AG09309 (cell line): ENCODE results near the gene DGKH.

Source experiments
- DNase-seq: peaks from one replicate; pipeline ENCODE4 v3.0.0-alpha.2; 2010; ENCODE audit warnings: low read depth
- H3K4me3 ChIP-seq: 2 replicates; pipeline ENCODE4 v1.5.1; 2011; ENCODE audit warnings: mild to moderate bottlenecking, low read depth, low read length, moderate library complexity; ENCODE audit not compliant: control insufficient read depth
- CTCF ChIP-seq: IDR thresholded peaks from 2 replicates; pipeline ENCODE4 v1.5.1; 2011; ENCODE audit warnings: mild to moderate bottlenecking, low read depth, low read length, inconsistent platforms; ENCODE audit not compliant: insufficient read depth, control insufficient read depth; ENCODE audit errors: missing control alignments

The DGKH gene

DNA sequence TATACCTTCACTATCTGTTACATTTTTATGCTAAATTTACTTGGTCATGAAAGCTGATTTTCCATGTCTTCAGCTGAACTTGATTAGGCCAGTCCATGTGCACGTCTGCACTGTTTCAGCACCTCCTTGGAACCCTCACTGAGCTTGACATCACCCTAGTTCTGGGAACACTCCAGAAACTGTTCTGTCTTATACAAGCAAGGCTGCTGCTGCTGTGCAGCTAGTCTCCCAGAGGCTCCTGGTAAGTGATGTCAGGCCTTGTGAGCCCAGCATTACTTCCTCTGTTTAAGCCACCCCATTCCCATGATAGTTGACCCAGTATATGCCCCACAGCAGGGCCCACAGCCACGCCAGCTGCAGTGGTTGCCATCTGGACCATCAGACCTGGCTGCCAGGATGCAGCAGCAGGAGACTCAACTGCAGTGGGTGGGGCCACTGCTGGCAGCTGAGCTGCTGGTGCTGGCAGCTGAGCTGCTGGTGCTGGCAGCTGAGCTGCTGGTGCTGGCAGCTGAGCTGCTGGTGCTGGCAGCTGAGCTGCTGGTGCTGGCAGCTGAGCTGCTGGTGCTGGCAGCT, 133.0 kb downstream of the DGKH start:
- DNase-seq = no peak
- no peak overlapping the region for H3K4me3 ChIP-seq
- no peak for TF ChIP-seq CTCF

DNA sequence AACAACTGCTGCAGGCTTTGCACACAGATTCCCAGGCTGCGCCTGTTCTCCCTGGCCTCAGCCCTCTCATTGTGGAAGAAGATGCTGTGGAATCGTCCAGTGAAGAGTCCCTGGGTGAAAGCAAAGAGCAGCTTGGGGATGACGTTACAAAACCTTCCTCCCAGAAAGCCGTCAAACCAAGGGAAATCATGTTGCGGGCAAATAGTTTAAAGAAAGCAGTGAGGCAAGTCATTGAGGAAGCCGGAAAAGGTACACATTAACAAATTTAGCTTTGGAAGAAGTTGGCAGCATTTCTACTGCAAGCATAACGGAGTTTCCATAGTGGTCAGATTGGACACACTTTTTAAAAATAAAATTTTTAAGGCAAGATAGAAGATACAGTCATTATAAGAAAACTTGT, 140.6 kb downstream of the DGKH start:
- TF ChIP-seq CTCF = no peak
- DNase-seq = no peak
- H3K4me3 ChIP-seq = no peak overlapping the region

DNA sequence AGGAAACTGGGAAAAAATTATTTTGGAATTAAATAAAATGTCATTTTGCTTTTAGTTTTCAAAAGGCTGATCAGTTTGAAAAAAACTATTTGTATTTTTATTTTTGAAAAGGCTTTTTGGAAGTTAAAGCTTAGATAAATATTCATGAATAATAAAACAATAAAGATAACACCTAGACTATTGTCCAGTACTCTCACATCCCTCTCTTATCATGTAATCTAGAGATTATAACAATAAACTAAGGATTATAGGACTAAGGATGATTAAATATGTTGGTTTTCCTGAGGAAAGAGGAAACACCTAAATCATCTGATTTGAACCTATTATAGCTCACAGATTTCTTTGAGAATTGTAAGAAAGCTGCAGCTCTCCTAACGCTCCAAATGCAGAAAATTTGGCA, 142.1 kb downstream of the DGKH start:
- no peak overlapping the region for H3K4me3 ChIP-seq
- DNase-seq = no peak
- TF ChIP-seq CTCF = no peak

DNA sequence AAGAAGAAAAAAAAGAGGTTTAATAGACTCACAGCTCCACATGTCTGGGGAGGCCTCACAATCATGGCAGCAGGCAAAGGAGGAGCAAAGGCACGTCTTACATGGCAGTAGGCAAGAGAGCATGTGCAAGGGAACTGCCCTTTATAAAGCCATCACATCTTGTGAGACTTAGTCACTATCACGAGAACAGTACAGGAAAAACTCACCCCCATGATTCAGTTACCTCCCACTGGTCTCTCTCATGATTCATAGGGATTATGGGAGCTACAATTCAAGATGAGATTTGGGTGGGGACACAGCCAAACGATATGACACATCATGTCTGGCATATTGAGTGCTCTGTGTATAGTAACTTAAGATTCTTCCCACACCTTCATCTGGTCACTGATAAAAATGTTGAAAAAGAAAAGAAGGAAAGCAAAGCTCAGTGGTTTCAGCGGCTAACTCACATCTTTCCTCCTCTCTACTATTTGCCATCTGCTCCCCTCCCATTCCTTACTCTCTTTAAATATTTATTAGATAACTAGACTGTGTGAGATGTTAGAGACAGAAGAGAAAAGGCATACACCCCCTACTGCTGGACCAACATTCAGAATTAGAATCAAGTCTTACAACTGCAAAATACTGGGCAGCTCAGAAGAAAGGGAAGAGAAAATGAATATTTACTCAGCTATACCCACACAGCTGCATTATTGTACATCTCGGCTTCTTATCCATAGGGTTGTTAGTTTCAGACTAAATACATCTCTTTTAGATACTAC, 163.4 kb downstream of the DGKH start:
- DNase-seq = no peak
- no peak for TF ChIP-seq CTCF
- no peak overlapping the region for H3K4me3 ChIP-seq

GRCh38 chr13:42214446-42214845, 166.0 kb downstream of the DGKH start:
- no peak overlapping the region for H3K4me3 ChIP-seq
- no peak for DNase-seq
- no peak for TF ChIP-seq CTCF

GRCh38 chr13:42215578-42216421, 167.4 kb downstream of the DGKH start:
- peak; percentile 63 for TF ChIP-seq CTCF
- no peak for DNase-seq
- H3K4me3 ChIP-seq = no peak overlapping the region
